Measurements from ENCODE around the gene RALBP1.
"Not testable (repeated sequence)": the region's sequence is repeated elsewhere in the genome, so short reads cannot be mapped to it uniquely, and the experiment has no call there.

The RALBP1 gene

GRCh38 chr18:9474108-9474982 lies 968 bp upstream of the RALBP1 start:
- no peak for DNase-seq (ENCODE audit: low spot score)
- in situ Hi-C loops (cut with MboI; ENCODE audit: low sequenced_read_pairs, unreplicated experiment): no loop called here
- no peak for TF ChIP-seq CTCF (IDR thresholded peaks at IDR 0.05; ENCODE audit: borderline replicate concordance, control extremely low read depth, extremely low read depth, insufficient read depth, missing control alignments)

DNA sequence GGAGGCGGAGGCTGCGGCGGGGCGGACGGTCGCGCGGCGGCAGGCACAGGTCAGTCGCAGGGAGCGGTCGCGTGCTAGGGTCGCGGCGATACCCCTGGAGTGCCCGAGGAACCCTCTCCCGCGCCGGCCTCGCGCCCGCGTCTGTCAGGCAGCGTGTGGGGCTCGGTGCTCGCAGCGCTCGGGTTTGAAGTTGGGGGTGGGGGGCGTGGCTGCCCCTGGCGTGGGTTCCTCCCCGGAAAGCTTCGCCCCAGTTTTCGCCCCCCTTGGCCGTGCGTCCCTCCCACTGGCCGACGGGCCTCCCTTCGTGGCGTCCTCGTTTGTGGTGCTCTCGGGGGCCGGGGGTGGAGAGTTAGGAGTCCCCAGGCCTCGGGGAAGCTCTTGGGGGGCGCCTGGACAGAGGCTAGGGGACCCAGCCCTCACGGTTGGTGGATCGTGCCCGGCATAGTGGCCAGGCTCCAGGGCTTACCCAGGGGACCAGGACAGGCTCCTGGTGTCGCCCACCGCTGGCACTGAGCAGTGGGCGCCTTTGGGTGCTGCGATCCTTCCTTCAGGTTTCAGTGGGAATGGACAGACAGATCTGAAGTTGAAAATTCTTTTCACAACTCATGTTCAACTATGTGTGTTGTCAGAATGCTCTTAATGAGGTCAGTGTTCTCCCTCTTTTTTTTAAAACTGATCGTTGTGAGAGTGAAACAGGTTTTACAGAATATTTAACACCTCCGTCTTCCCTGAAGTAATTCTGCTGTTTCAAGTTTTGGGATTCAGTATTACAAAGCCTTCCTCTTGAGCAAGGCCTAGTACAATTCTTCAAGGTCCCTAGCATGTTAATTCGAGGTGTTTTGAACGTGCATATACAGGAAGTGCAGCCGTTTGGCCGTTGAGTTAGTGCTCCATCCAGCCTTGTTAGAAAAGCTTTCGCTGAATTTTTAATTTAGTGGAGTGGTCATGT lies 604 bp downstream of the RALBP1 start:
- in situ Hi-C loops (cut with MboI; ENCODE audit: low sequenced_read_pairs, unreplicated experiment): no loop called here
- TF ChIP-seq CTCF (IDR thresholded peaks at IDR 0.05; ENCODE audit: borderline replicate concordance, control extremely low read depth, extremely low read depth, insufficient read depth, missing control alignments): no peak
- peak; percentile 84 for DNase-seq (ENCODE audit: low spot score)

DNA sequence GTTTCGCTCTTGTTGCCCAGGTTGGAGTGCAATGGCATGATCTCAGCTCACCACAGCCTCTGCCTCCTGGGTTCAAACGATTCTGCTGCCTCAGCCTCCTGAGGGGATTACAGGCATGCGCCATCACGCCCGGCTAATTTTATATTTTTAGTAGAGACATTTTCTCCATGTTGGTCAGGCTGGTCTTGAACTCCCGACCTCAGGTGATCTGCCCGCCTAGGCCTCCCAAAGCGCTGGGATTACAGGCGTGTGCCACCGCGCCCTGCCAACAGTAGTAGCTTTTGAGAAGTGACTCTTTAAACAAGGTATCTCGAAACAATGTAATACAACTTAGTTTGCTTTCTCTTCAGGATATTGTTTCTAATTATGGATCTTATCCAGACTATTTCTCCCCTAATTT lies 1.6 kb downstream of the RALBP1 start:
- in situ Hi-C loops (cut with MboI; ENCODE audit: low sequenced_read_pairs, unreplicated experiment); DNase-seq (ENCODE audit: low spot score): not testable (repeated sequence)

DNA sequence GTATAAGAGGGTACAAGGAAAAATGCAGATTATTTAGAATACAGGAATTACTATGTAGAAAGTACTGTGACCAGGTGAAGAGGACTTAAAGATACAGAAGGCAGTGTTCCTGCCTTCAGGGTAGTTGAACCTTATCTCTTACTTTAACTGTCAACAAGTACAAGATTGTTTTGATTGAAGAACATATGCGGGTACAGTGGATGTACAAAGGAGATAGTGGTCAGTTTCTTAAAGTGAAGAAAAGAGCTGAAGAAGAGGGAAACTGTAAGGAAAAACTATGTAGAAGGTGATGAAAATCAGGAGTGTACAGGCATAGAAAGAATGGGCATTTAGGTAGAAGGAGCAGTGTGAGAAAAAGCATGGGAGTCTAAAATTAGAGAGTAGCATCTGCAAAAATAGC lies 2.2 kb downstream of the RALBP1 start:
- no peak for DNase-seq (ENCODE audit: low spot score)
- TF ChIP-seq CTCF (IDR thresholded peaks at IDR 0.05; ENCODE audit: borderline replicate concordance, control extremely low read depth, extremely low read depth, insufficient read depth, missing control alignments): no peak
- in situ Hi-C loops (cut with MboI; ENCODE audit: low sequenced_read_pairs, unreplicated experiment): no loop called here

GRCh38 chr18:9478545-9478944 lies 3.2 kb downstream of the RALBP1 start:
- TF ChIP-seq CTCF (IDR thresholded peaks at IDR 0.05; ENCODE audit: borderline replicate concordance, control extremely low read depth, extremely low read depth, insufficient read depth, missing control alignments): no peak
- no peak for DNase-seq (ENCODE audit: low spot score)
- in situ Hi-C loops (cut with MboI; ENCODE audit: low sequenced_read_pairs, unreplicated experiment): no loop called here

- in situ Hi-C loops (cut with MboI; ENCODE audit: low sequenced_read_pairs, unreplicated experiment): no loop called here
- TF ChIP-seq CTCF (IDR thresholded peaks at IDR 0.05; ENCODE audit: borderline replicate concordance, control extremely low read depth, extremely low read depth, insufficient read depth, missing control alignments): no peak
- DNase-seq (ENCODE audit: low spot score): no peak
Observed at GRCh38 chr18:9482790-9483189, 7.5 kb downstream of the RALBP1 start.

Data from GM13976 (cell line).